ENCODE data around the gene ZNF326.

- TF ChIP-seq FOXM1 (IDR thresholded peaks at IDR 0.05; ENCODE audit: borderline replicate concordance, low read depth) = no peak
- no peak for TF ChIP-seq RAD21 (IDR thresholded peaks at IDR 0.05; ENCODE audit: low read depth)
- no peak for TF ChIP-seq EP300 (IDR thresholded peaks at IDR 0.05; ENCODE audit: borderline replicate concordance)
- TF ChIP-seq TAF1 (IDR thresholded peaks at IDR 0.05; ENCODE audit: low read depth) = no peak
Measured at GRCh38 chr1:89949991-89950624, 44.8 kb upstream of the ZNF326 start.
